HCT116 (cell line): ENCODE results near the gene SPEF1. TPM values are rescaled to one million over a fixed set of nuclear protein-coding genes. Genes with fewer than 3 reads are reported as not detected.

Source experiments
- ATAC-seq: fragments of 200-7000 bp; cut with Tn5 transposase; 2 replicates; pipeline ENCODE4 v1.9.1; 2020; ENCODE audit warnings: mild to moderate bottlenecking, moderate library complexity
- BruUV-seq: library from RNA; stranded (reverse); fragments of 400-500 nt; replicated peaks from 2 replicates; lab custom pipeline; 2021; lab: Mats Ljungman, UMichigan
- CTCF ChIA-PET: fragments of 300-600 bp; sonication (Branson Sonifier 250); formaldehyde crosslinking; loops from one replicate; lab custom pipeline; 2021; ENCODE audit warnings: antibody characterized with exemption; lab: Charles Lee
- POLR2A ChIA-PET: fragments of 300-600, 350-600 bp; sonication (Branson Sonifier 250); formaldehyde crosslinking; loops from one replicate; lab custom pipeline; 2021; ENCODE audit warnings: antibody characterized with exemption; lab: Charles Lee
- RAD21 ChIA-PET, 2 experiments: fragments of 300-600 bp; sonication (Branson Sonifier 250); formaldehyde crosslinking; loops; one replicate each; lab custom pipeline; 2023; ENCODE audit warnings: low total read pairs in 2 of 2; ENCODE audit not compliant: uncharacterized antibody in 2 of 2, unreplicated experiment in 2 of 2, low non-redundant PET in 1 of 2; lab: Charles Lee
- DNase-seq: peaks from one replicate; pipeline ENCODE4 v3.0.0-alpha.2; 2010; ENCODE audit warnings: low read depth, low spot score
- H2AFZ ChIP-seq: fragments of 200-600 bp; shearing (Covaris generic), sonication (generic); 2 replicates; pipeline ENCODE4 v1.6.1; 2017; ENCODE audit warnings: low read depth, mixed run types, mixed read lengths, antibody characterized with exemption, low read length; ENCODE audit not compliant: poor library complexity, severe bottlenecking
- H3K27ac ChIP-seq: 2 replicates; pipeline ENCODE4 v1.5.1; 2012; ENCODE audit warnings: low read depth, low read length
- H3K27me3 ChIP-seq: fragments of 200-600 bp; sonication (generic); 2 replicates; pipeline ENCODE4 v1.6.1; 2016; ENCODE audit warnings: mixed run types, low read length, mixed read lengths; ENCODE audit not compliant: insufficient read depth
- H3K36me3 ChIP-seq, 2 experiments: fragments of 200-500 bp in 1 of 2; fragments of 200-600 bp in 1 of 2; sonication (Bioruptor generic) in 1 of 2; sonication (generic) in 1 of 2; 2 replicates each; pipeline versions ENCODE4 v1.5.1 to v1.6.1; 2014 to 2016; ENCODE audit warnings: low read length in 2 of 2, inconsistent platforms in 1 of 2, mixed read lengths in 1 of 2, mixed run types in 1 of 2; ENCODE audit not compliant: insufficient read depth in 2 of 2, control insufficient read depth in 1 of 2
- H3K4me1 ChIP-seq, 2 experiments: fragments of 200-600 bp in 1 of 2; sonication (generic) in 1 of 2; 2 replicates each; pipeline versions ENCODE4 v1.5.1 to v1.6.1; 2012 to 2017; ENCODE audit warnings: low read length in 2 of 2, inconsistent platforms in 1 of 2, mild to moderate bottlenecking in 1 of 2, mixed read lengths in 1 of 2, mixed run types in 1 of 2, moderate library complexity in 1 of 2; ENCODE audit not compliant: insufficient read depth in 2 of 2, control insufficient read depth in 1 of 2
- H3K4me2 ChIP-seq: fragments of 200-600 bp; sonication (generic); 2 replicates; pipeline ENCODE4 v1.6.1; 2017; ENCODE audit warnings: mixed run types, low read length, mixed read lengths
- H3K4me3 ChIP-seq, 2 experiments: fragments of 200-600 bp in 1 of 2; sonication (generic) in 1 of 2; replicated peaks in 1 of 2; 2 replicates each; pipeline ENCODE4 v1.5.1; 2011 to 2016; ENCODE audit warnings: low read length in 2 of 2, control low read depth in 1 of 2, low read depth in 1 of 2, mild to moderate bottlenecking in 1 of 2, mixed read lengths in 1 of 2, mixed run types in 1 of 2
- H3K79me2 ChIP-seq: fragments of 200-600 bp; sonication (generic); 2 replicates; pipeline ENCODE4 v1.6.1; 2017; ENCODE audit warnings: mild to moderate bottlenecking, mixed run types, low read length, moderate library complexity, mixed read lengths; ENCODE audit not compliant: insufficient read depth
- H3K9ac ChIP-seq: fragments of 200-600 bp; sonication (generic); 2 replicates; pipeline ENCODE4 v1.6.1; 2016; ENCODE audit warnings: low read length, mixed read lengths
- H3K9me2 ChIP-seq: fragments of 200-600 bp; sonication (generic), shearing (Covaris generic); 2 replicates; pipeline ENCODE4 v1.6.1; 2017; ENCODE audit warnings: mixed run types, mild to moderate bottlenecking, moderate library complexity; ENCODE audit not compliant: insufficient read depth
- H3K9me3 ChIP-seq, 2 experiments: fragments of 200-500 bp in 1 of 2; fragments of 200-600 bp in 1 of 2; sonication (Bioruptor generic) in 1 of 2; sonication (generic) in 1 of 2; 2 replicates each; pipeline ENCODE4 v1.6.1; 2014 to 2017; ENCODE audit warnings: low read length in 2 of 2, mixed read lengths in 2 of 2, inconsistent platforms in 1 of 2, low read depth in 1 of 2, mild to moderate bottlenecking in 1 of 2, mixed run types in 1 of 2, moderate library complexity in 1 of 2; ENCODE audit not compliant: control insufficient read depth in 1 of 2, insufficient read depth in 1 of 2
- H4K20me1 ChIP-seq: fragments of 200-600 bp; sonication (generic), shearing (Covaris generic); 2 replicates; pipeline ENCODE4 v1.6.1; 2017; ENCODE audit warnings: mixed run types, mild to moderate bottlenecking, moderate library complexity; ENCODE audit not compliant: insufficient read depth
- ATF3 ChIP-seq: IDR thresholded peaks from 2 replicates; pipeline ENCODE4 v1.6.1; 2012
- CTCF ChIP-seq, 3 experiments: fragments of 200-600 bp in 1 of 3; sonication (generic) in 1 of 3; IDR thresholded peaks in 2 of 3; conservative IDR thresholded peaks in 1 of 3; 2 replicates each; pipeline ENCODE4 v1.5.1; 2012 to 2017; ENCODE audit warnings: low read depth in 2 of 3, low read length in 2 of 3, antibody characterized with exemption in 1 of 3, borderline replicate concordance in 1 of 3, control low read depth in 1 of 3, mild to moderate bottlenecking in 1 of 3, mixed read lengths in 1 of 3, mixed run types in 1 of 3, moderate library complexity in 1 of 3; ENCODE audit not compliant: insufficient read depth in 1 of 3
- EGR1 ChIP-seq: IDR thresholded peaks from 2 replicates; pipeline ENCODE4 v1.6.1; 2012; ENCODE audit warnings: low read depth
- ELF1 ChIP-seq: IDR thresholded peaks from 2 replicates; pipeline ENCODE4 v1.6.1; 2012; ENCODE audit warnings: low read depth, borderline replicate concordance
- EZH2 ChIP-seq: fragments of 200-600 bp; sonication (generic); IDR thresholded peaks from 2 replicates; pipeline ENCODE4 v1.6.1; 2017; ENCODE audit warnings: antibody characterized with exemption, mixed run types
- EZH2phosphoT487 ChIP-seq: fragments of 200-600 bp; IDR thresholded peaks from 2 replicates; pipeline ENCODE4 v1.6.1; 2018; ENCODE audit warnings: antibody characterized with exemption, borderline replicate concordance
- MAX ChIP-seq: IDR thresholded peaks from 2 replicates; pipeline ENCODE4 v1.6.1; 2012
- POLR2A ChIP-seq: IDR thresholded peaks from 2 replicates; pipeline ENCODE4 v1.7.0; 2011; ENCODE audit warnings: borderline replicate concordance; ENCODE audit not compliant: insufficient read depth, insufficient read length; ENCODE audit errors: extremely low read depth
- POLR2AphosphoS5 ChIP-seq: IDR thresholded peaks from 2 replicates; pipeline ENCODE4 v1.6.1; 2011; ENCODE audit warnings: mild to moderate bottlenecking, low read depth, low read length, moderate library complexity
- RAD21 ChIP-seq: IDR thresholded peaks from 2 replicates; pipeline ENCODE4 v1.6.1; 2012; ENCODE audit warnings: low read depth, mild to moderate bottlenecking
- SP1 ChIP-seq: IDR thresholded peaks from 2 replicates; pipeline ENCODE4 v1.6.1; 2012; ENCODE audit warnings: low read depth
- TCF7L2 ChIP-seq: IDR thresholded peaks from 2 replicates; pipeline ENCODE4 v1.7.0; 2011; ENCODE audit warnings: borderline replicate concordance, inconsistent platforms; ENCODE audit not compliant: insufficient read depth, insufficient read length; ENCODE audit errors: extremely low read depth
- YY1 ChIP-seq: IDR thresholded peaks from 2 replicates; pipeline ENCODE4 v1.6.1; 2011; ENCODE audit warnings: low read length, low read depth, moderate library complexity, mild to moderate bottlenecking; ENCODE audit not compliant: insufficient replicate concordance; ENCODE audit errors: extremely low read depth
- ZBTB33 ChIP-seq: IDR thresholded peaks from 2 replicates; pipeline ENCODE4 v1.6.1; 2011; ENCODE audit warnings: mild to moderate bottlenecking, low read length, moderate library complexity; ENCODE audit not compliant: insufficient replicate concordance; ENCODE audit errors: extremely low read depth
- intact Hi-C: fragments of 100-400 bp; cut with micrococcal nuclease; formaldehyde crosslinking; loops from 2 replicates; pipeline ENCODE4 v1.10.0; 2022
- total RNA-seq: library from RNA; stranded (reverse); gene quantifications from one replicate; pipeline ENCODE4 v1.2.1, GENCODE V29; 2021; ENCODE audit not compliant: unreplicated experiment

The SPEF1 gene
- total RNA-seq, 1 experiment from 2014 or later = 0.93 TPM

- BruUV-seq = no TSS peak
- no peaks in the 10 kb centered on the region for H3K79me2 ChIP-seq
- no peaks in the 10 kb centered on the region for H4K20me1 ChIP-seq
- ChIA-PET POLR2A (no interaction called here), CTCF (interaction anchor here (0.7 to 3.8 kb wide), 2 partner anchors 14 to 20 kb away, joined by 3 to 9 read pairs; partner anchors contain the start of gene ADISSP), RAD21 (no interaction called here)
- DNase-seq (no peak), ATAC-seq (no peak)
- no peak for TF ChIP-seq CTCF (IDR thresholded peaks at IDR 0.05 in 2 of 3, conservative IDR thresholded peaks at IDR 0.05 in 1 of 3; ENCODE audit: borderline replicate concordance in 1 of 3, insufficient read depth in 1 of 3, low read depth in 2 of 3, low read length in 2 of 3)
- TF ChIP-seq POLR2AphosphoS5 = no peak
- no peak for TF ChIP-seq SP1
- no peak for TF ChIP-seq ELF1
- no peak for TF ChIP-seq EZH2phosphoT487
- TF ChIP-seq EGR1 = no peak
- TF ChIP-seq ZBTB33 = no peak
- TF ChIP-seq EZH2 = no peak
- TF ChIP-seq RAD21 = no peak
- no peak for TF ChIP-seq YY1
- TF ChIP-seq MAX = no peak
- no peak for TF ChIP-seq ATF3
- TF ChIP-seq TCF7L2 = no peak
- TF ChIP-seq POLR2A = no peak
- H3K9me3 ChIP-seq = no peaks in the 10 kb centered on the region
- H3K4me2 ChIP-seq = no peak overlapping the region
- H3K36me3 ChIP-seq = peaks cover 0 to 4% of the 10 kb centered on the region in 2 experiments; a peak in 2 of 4 replicates
- no peak overlapping the region for H3K27ac ChIP-seq
- no peaks in the 10 kb centered on the region for H3K9me2 ChIP-seq
- H3K4me1 ChIP-seq = peaks cover 9 to 23% of the 10 kb centered on the region in 2 experiments
- H3K27me3 ChIP-seq = no peaks in the 10 kb centered on the region
- no peak overlapping the region for H3K4me3 ChIP-seq
- no peak overlapping the region for H2AFZ ChIP-seq
- intact Hi-C loops = no loop called here
- H3K9ac ChIP-seq = no peak overlapping the region
Measured at GRCh38 chr20:3747471-3747870, 33.8 kb downstream of the SPEF1 start.
